Measurements from ENCODE around the gene TLCD1. TPM values are rescaled to one million over a fixed set of nuclear protein-coding genes. Genes with fewer than 3 reads are reported as not detected.

Gene TLCD1
- total and polyA plus RNA-seq, 2 donors, result 7.7 to 9.2 TPM

DNA sequence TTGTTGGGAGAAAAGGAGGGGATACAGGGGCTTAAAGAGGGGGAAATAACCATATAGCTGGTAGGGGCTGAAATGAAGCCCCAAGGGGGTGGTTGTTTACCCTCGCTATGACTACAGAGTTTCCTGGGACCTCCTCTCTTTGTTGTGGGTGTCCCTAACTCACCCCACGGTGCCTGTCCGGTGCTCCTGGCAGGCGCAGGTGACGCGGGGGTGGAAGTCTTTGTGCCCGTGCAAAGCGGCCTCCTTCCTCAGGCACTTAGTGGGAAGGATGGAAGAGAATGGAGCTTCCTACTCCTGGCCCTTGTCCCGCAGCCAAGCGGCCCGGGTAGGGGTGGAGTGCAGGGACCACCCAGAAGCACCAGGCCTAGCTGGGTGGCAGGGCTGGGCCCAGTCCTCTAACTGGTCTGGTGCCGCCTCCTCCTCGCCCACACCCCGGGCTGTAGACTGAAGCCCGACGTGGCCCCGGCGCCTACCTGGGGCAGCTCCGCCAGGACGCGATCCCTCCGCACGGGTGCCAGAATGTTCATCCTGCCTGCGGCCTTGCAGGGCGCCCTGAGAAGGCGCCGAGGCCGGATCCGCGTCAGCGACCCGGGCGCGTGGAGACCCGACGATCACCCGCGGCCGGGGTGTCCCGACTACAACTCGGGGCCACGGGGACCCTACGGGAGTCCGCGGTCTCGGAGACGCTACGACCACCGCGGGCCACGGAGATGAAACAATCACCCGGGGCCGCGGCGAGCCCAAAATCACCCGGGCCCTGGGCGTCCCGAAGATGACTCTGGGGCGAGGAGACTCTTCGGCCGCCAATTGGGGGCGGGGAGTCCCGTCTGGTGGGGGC, 9.1 kb downstream of the TLCD1 start:
- Histone ChIP-seq H3K4me3 (ENCODE audit: low read length in 2 of 2) (peak overlapping the region; percentile 42 to 45), H3K4me1 (ENCODE audit: control insufficient read depth in 2 of 2, insufficient read depth in 2 of 2, low read length in 2 of 2) (peaks cover 18 to 49% of the 10 kb centered on the region in 2 donors), H3K36me3 (ENCODE audit: control insufficient read depth in 2 of 2, insufficient read depth in 2 of 2, low read length in 1 of 2) (peaks cover 10 to 13% of the 10 kb centered on the region in 2 donors), H3K9me3 (ENCODE audit: control insufficient read depth in 2 of 2, insufficient read depth in 1 of 2, low read length in 1 of 2) (no peaks in the 10 kb centered on the region), H3K27me3 (ENCODE audit: control insufficient read depth in 2 of 2, insufficient read depth in 1 of 2, low read length in 1 of 2) (peaks cover 31 to 62% of the 10 kb centered on the region in 2 donors), H3K27ac (ENCODE audit: low read depth in 1 of 2, low read length in 1 of 2) (peak overlapping the region; percentile 18 to 69)
- 42% methylated on average over 63 of the region's 63 CpGs for WGBS
- no peak for DNase-seq (ENCODE audit: low read depth in 6 of 9, low spot score in 9 of 9)

DNA sequence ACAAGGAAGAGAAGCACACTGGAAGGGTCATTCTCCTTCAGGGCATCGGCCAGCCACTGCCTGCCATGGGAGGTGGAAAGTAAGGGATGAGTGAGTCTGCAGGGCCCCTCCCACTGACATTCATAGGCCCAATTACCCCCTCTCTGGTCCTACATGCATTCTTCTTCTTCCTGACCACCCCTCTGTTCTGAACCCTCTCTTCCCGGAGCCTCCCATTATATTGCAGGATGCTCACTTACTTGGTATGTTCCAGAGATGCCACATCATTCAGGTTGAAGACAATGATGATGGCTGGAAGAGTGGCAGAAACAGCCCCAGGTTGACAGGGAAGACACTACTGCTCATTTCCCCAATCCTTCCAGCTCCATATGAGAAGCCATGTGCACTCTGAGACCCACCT, 10.8 kb downstream of the TLCD1 start:
- DNase-seq (ENCODE audit: low read depth in 6 of 9, low spot score in 9 of 9), result no peak
- Histone ChIP-seq H3K4me1 (ENCODE audit: control insufficient read depth in 2 of 2, insufficient read depth in 2 of 2, low read length in 2 of 2) (peaks cover 16 to 47% of the 10 kb centered on the region in 2 donors), H3K4me3 (ENCODE audit: low read length in 2 of 2) (no peak overlapping the region), H3K27me3 (ENCODE audit: control insufficient read depth in 2 of 2, insufficient read depth in 1 of 2, low read length in 1 of 2) (peaks cover 31 to 62% of the 10 kb centered on the region in 2 donors), H3K9me3 (ENCODE audit: control insufficient read depth in 2 of 2, insufficient read depth in 1 of 2, low read length in 1 of 2) (no peaks in the 10 kb centered on the region), H3K27ac (ENCODE audit: low read depth in 1 of 2, low read length in 1 of 2) (no peak overlapping the region), H3K36me3 (ENCODE audit: control insufficient read depth in 2 of 2, insufficient read depth in 2 of 2, low read length in 1 of 2) (no peaks in the 10 kb centered on the region)
- 97% methylated on average over 2 of the region's 2 CpGs for WGBS

DNA sequence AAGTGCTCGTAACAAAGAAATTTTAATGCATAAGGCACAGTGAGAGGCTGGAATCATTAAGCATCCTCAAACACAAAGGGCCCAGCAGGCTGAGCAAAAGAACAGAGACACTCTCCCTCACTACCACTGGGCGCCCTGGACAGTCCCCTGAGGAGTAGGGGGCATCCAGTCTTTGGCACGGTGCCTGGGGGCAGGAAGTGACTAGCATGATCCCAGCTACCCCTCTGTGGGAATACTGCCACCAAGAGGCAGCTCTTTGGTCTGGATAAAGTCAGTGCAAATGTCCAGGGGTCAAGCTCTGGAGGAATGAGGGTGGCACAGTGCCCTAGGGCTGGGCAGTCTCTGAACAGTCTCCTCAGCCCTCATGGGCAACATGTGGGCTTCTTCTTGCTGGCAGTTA, 11.8 kb downstream of the TLCD1 start:
- no peak overlapping the region for H3K27ac ChIP-seq (ENCODE audit: low read depth in 1 of 2, low read length in 1 of 2)
- H3K9me3 ChIP-seq (ENCODE audit: control insufficient read depth in 2 of 2, insufficient read depth in 1 of 2, low read length in 1 of 2), result no peaks in the 10 kb centered on the region
- no peaks in the 10 kb centered on the region for H3K36me3 ChIP-seq (ENCODE audit: control insufficient read depth in 2 of 2, insufficient read depth in 2 of 2, low read length in 1 of 2)
- H3K27me3 ChIP-seq (ENCODE audit: control insufficient read depth in 2 of 2, insufficient read depth in 1 of 2, low read length in 1 of 2), result peaks cover 31 to 61% of the 10 kb centered on the region in 2 donors
- no peak overlapping the region for H3K4me3 ChIP-seq (ENCODE audit: low read length in 2 of 2)
- no peak for DNase-seq (ENCODE audit: low read depth in 6 of 9, low spot score in 9 of 9)
- H3K4me1 ChIP-seq (ENCODE audit: control insufficient read depth in 2 of 2, insufficient read depth in 2 of 2, low read length in 2 of 2), result peaks cover 16 to 49% of the 10 kb centered on the region in 2 donors
- WGBS, result 97% methylated on average over 3 of the region's 3 CpGs

DNA sequence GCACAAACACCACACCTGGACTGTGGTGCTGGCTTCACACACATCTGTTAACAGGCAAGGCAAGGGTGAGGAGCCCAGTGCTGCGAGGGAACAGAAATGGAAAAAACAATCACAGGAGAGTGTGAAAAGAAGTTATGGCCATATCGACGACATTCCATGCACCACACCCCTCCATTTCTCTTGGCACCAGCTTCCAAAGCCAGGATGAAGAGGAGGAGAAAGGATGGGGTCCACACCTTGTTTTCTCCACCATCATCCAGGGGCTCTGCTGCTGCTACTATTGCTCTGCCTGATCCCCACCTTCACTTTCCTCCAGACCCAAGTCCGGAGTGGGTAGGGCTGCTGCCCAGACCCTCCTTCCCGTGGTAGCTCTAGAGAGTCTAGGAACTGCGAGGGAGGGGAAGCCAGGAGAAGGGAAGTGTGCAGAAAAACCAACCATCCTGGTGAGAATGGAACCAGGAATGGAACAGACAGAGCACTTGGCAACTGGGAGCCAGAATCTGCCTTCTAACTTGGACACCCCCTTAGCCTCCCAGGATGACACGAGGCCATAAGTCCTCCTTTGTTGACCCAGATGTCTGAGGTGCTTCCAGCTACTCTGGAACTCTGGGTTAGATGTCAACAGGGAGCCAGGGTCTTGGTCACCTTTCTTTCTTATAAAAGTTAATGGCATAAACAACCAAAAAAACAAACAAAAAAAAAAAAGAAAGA, 13.2 kb downstream of the TLCD1 start:
- H3K27ac ChIP-seq (ENCODE audit: low read depth in 1 of 2, low read length in 1 of 2), result peak overlapping the region in 1 of 2 donors; percentile 88
- no peak overlapping the region for H3K4me3 ChIP-seq (ENCODE audit: low read length in 2 of 2)
- no peaks in the 10 kb centered on the region for H3K36me3 ChIP-seq (ENCODE audit: control insufficient read depth in 2 of 2, insufficient read depth in 2 of 2, low read length in 1 of 2)
- no peaks in the 10 kb centered on the region for H3K9me3 ChIP-seq (ENCODE audit: control insufficient read depth in 2 of 2, insufficient read depth in 1 of 2, low read length in 1 of 2)
- peaks cover 23 to 46% of the 10 kb centered on the region in 2 donors for H3K27me3 ChIP-seq (ENCODE audit: control insufficient read depth in 2 of 2, insufficient read depth in 1 of 2, low read length in 1 of 2)
- H3K4me1 ChIP-seq (ENCODE audit: control insufficient read depth in 2 of 2, insufficient read depth in 2 of 2, low read length in 2 of 2), result peaks cover 13 to 35% of the 10 kb centered on the region in 2 donors
- 94% methylated on average over 7 of the region's 7 CpGs for WGBS
- no peak for DNase-seq (ENCODE audit: low read depth in 6 of 9, low spot score in 9 of 9)

DNA sequence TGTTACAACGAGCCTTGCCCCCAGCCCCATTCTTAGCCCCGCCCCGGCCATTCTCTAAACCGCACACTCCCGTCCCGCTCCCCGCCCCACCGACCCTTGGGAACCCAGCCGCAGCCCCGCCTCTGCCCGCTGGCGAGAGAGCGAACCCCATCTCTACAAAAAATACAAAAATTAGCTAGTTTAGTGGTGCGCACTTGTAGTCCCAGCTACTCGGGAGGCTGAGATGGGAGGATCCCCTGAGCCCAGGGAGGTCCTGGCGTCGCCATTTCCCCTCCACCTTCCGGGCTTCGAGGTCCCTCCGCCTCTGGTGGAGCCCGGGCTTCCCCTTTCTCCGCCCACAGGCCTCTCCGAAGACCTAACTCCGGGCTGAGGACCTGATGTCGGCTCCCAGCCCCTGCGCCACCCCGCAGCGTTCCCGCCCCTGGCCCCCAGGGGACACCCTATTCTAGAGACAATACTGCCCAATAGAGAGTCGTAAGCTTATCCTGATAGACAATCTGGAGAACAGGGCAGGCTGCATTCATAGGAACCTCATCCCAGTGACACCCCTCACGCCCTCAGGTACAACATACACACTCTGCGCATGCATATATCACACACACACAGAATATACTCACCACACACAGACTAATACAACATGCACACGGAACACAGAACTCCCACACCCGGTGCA, 13.9 kb downstream of the TLCD1 start:
- Histone ChIP-seq H3K27me3 (ENCODE audit: control insufficient read depth in 2 of 2, insufficient read depth in 1 of 2, low read length in 1 of 2) (peaks cover 16 to 40% of the 10 kb centered on the region in 2 donors), H3K4me1 (ENCODE audit: control insufficient read depth in 2 of 2, insufficient read depth in 2 of 2, low read length in 2 of 2) (peaks cover 8 to 30% of the 10 kb centered on the region in 2 donors), H3K27ac (ENCODE audit: low read depth in 1 of 2, low read length in 1 of 2) (peak overlapping the region; percentile 44 to 88), H3K4me3 (ENCODE audit: low read length in 2 of 2) (peak overlapping the region; percentile 53 to 68), H3K9me3 (ENCODE audit: control insufficient read depth in 2 of 2, insufficient read depth in 1 of 2, low read length in 1 of 2) (no peaks in the 10 kb centered on the region), H3K36me3 (ENCODE audit: control insufficient read depth in 2 of 2, insufficient read depth in 2 of 2, low read length in 1 of 2) (no peaks in the 10 kb centered on the region)
- peak in 3 of 9 donors; percentile 49 to 70 (median 60) for DNase-seq (ENCODE audit: low read depth in 6 of 9, low spot score in 9 of 9)
- WGBS, result 12% methylated on average over 34 of the region's 34 CpGs

DNA sequence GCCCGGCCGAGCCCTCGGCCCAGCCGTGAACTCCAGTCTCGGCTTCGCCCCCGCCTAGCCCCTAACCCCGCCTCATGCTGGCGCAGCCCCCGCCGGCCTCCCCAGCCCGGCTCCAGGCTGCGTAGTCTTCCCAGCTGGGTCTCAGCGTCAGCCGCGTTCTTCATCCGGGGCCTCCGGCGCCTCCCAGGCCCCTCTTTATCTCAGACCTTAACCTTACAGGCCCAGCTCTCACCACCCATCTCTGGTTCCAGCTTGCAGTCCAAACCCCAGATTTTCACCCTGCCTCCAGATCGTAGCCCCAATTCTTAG, 14.4 kb downstream of the TLCD1 start, which contains the start of gene PROCA1:
Gene PROCA1, minus strand, starts transcription at position 166 of the 309 bp plus-strand sequence. CDS start 228 bp downstream, outside the sequence.
- peak in 3 of 9 donors; percentile 45 to 77 (median 61) for DNase-seq (ENCODE audit: low read depth in 6 of 9, low spot score in 9 of 9)

DNA sequence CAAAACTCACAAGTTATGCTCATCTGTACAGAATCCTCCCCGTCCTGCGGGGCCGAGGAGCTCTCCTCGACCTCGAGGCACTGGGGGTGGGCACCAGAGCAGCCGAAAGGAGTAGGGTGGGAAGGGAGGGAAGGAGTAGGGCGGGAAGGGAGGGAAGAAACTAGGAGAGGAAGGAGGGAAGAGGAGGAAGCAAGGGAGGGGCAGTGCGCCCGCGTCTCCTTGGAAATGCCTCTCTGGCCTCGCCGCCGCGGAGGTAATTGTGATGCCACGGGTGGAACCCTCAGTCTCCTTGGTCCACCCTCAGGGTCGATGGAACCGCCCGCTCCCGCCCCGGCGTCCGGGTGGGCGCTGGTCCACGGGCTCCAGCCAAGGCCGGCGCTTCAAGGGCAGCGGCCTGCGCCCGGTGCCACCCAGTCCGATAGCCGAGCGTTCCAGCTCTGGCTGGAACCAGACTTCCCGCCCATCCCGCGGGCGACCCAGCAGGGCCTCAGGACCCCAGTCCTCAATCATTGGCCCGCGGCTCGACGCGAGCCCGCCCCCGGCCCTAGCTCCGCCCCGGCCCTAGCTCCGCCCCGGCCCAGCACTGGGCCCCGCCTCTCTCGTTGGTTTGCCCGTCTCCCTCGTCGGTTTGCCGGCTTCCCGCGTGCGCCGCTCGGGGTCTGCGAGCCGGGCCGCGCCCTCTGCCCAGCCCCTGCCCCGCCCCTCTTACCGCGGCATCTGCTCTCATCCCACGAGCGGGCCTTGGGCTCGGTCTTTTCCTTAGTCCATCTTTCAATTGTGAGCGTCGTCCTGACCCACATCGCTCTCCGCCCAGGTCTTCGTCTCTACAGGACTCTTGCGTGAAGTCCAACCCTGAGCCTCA, 14.9 kb downstream of the TLCD1 start:
- WGBS, result under 1% methylated on average over 74 of the region's 74 CpGs
- H3K4me1 ChIP-seq (ENCODE audit: control insufficient read depth in 2 of 2, insufficient read depth in 2 of 2, low read length in 2 of 2), result peaks cover 6 to 28% of the 10 kb centered on the region in 2 donors
- H3K27ac ChIP-seq (ENCODE audit: low read depth in 1 of 2, low read length in 1 of 2), result peak overlapping the region; percentile 53 to 88
- peak overlapping the region; percentile 53 to 68 for H3K4me3 ChIP-seq (ENCODE audit: low read length in 2 of 2)
- peaks cover 0 to 1% of the 10 kb centered on the region in 2 donors for H3K36me3 ChIP-seq (ENCODE audit: control insufficient read depth in 2 of 2, insufficient read depth in 2 of 2, low read length in 1 of 2)
- H3K9me3 ChIP-seq (ENCODE audit: control insufficient read depth in 2 of 2, insufficient read depth in 1 of 2, low read length in 1 of 2), result no peaks in the 10 kb centered on the region
- DNase-seq (ENCODE audit: low read depth in 6 of 9, low spot score in 9 of 9), result peak in 7 of 9 donors; percentile 54 to 90 (median 84)
- peaks cover 6 to 29% of the 10 kb centered on the region in 2 donors for H3K27me3 ChIP-seq (ENCODE audit: control insufficient read depth in 2 of 2, insufficient read depth in 1 of 2, low read length in 1 of 2)

More for the DNA sequence above, 14.4 kb downstream of the TLCD1 start, which contains the start of gene PROCA1:
- H3K27ac ChIP-seq (ENCODE audit: low read depth in 1 of 2, low read length in 1 of 2), result peak within 1 kb of the TSS; percentile 53 to 88
- peaks cover 11 to 35% of the 10 kb centered on the region in 2 donors for H3K27me3 ChIP-seq (ENCODE audit: control insufficient read depth in 2 of 2, insufficient read depth in 1 of 2, low read length in 1 of 2)
- H3K4me3 ChIP-seq (ENCODE audit: low read length in 2 of 2), result peak within 1 kb of the TSS; percentile 53 to 68
- WGBS, result 1% methylated on average over 20 of the region's 20 CpGs
- no peaks in the 10 kb centered on the region for H3K36me3 ChIP-seq (ENCODE audit: control insufficient read depth in 2 of 2, insufficient read depth in 2 of 2, low read length in 1 of 2)
- no peaks in the 10 kb centered on the region for H3K9me3 ChIP-seq (ENCODE audit: control insufficient read depth in 2 of 2, insufficient read depth in 1 of 2, low read length in 1 of 2)
- peaks cover 6 to 28% of the 10 kb centered on the region in 2 donors for H3K4me1 ChIP-seq (ENCODE audit: control insufficient read depth in 2 of 2, insufficient read depth in 2 of 2, low read length in 2 of 2)

DNA sequence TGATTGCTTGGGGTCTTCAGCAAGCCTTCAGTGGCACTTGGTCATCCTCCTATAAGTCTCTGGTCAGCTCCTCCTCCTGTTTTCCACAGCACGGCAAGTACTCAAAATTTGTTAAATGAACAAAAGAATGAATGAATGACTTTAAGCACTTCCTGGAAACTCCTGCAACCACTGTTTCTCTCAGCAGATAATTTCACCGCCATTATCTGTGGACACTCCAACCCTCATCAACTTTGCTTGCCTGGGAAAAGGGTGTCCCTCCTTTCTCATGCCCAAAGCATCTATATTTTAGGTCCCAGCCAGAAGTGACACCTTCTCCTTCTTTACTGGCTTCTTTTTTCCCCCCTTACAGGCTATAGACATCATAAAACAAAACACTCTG, 18.7 kb downstream of the TLCD1 start:
- 97% methylated on average over 2 of the region's 2 CpGs for WGBS
- H3K27ac ChIP-seq (ENCODE audit: low read depth in 1 of 2, low read length in 1 of 2), result no peak overlapping the region
- peaks cover 6 to 21% of the 10 kb centered on the region in 2 donors for H3K4me1 ChIP-seq (ENCODE audit: control insufficient read depth in 2 of 2, insufficient read depth in 2 of 2, low read length in 2 of 2)
- no peak overlapping the region for H3K4me3 ChIP-seq (ENCODE audit: low read length in 2 of 2)
- peaks cover 0 to 3% of the 10 kb centered on the region in 2 donors for H3K27me3 ChIP-seq (ENCODE audit: control insufficient read depth in 2 of 2, insufficient read depth in 1 of 2, low read length in 1 of 2)
- no peak for DNase-seq (ENCODE audit: low read depth in 6 of 9, low spot score in 9 of 9)
- H3K36me3 ChIP-seq (ENCODE audit: control insufficient read depth in 2 of 2, insufficient read depth in 2 of 2, low read length in 1 of 2), result peaks cover 21 to 33% of the 10 kb centered on the region in 2 donors
- no peaks in the 10 kb centered on the region for H3K9me3 ChIP-seq (ENCODE audit: control insufficient read depth in 2 of 2, insufficient read depth in 1 of 2, low read length in 1 of 2)

Data from thymus (tissue), 11 donors.